AG08395 (cell line): Measurements from ENCODE around the gene TAF11L7.
"Not testable (repeated sequence)": the region's sequence is repeated elsewhere in the genome, so short reads cannot be mapped to it uniquely, and the experiment has no call there.

Experiments
- DNase-seq: peaks from one replicate; pipeline ENCODE4 v3.0.0; 2012; ENCODE audit warnings: mixed read lengths, low spot score

TAF11L7 gene

GRCh38 chr5:17585658-17586057 lies at the start of gene TAF11L7:
TAF11L7 (minus strand) TSS chr5:17585758.
- not testable (repeated sequence) for DNase-seq

- no peak for DNase-seq
Observed at GRCh38 chr5:17634160-17634559, 48.6 kb upstream of the TAF11L7 start, which contains the start of gene TAF11L14. TAF11L14 (plus strand) TSS chr5:17634460.

- DNase-seq, result not testable (repeated sequence)
Observed at GRCh38 chr5:17631788-17632187, 46.2 kb upstream of the TAF11L7 start, which contains the start of gene TAF11L13. TAF11L13 (plus strand) TSS chr5:17632088.

GRCh38 chr5:17625686-17626085 lies 40.1 kb upstream of the TAF11L7 start:
- no peak for DNase-seq

- no peak for DNase-seq
Observed at GRCh38 chr5:17620627-17621026, 35.1 kb upstream of the TAF11L7 start.

- DNase-seq, result no peak
Observed at GRCh38 chr5:17619354-17619753, 33.8 kb upstream of the TAF11L7 start.

- DNase-seq, result no peak
Observed at GRCh38 chr5:17614872-17615605, 29.5 kb upstream of the TAF11L7 start.

GRCh38 chr5:17610092-17610491 lies 24.5 kb upstream of the TAF11L7 start, which contains the start of gene TAF11L12:
TAF11L12 (plus strand) TSS chr5:17610392.
- not testable (repeated sequence) for DNase-seq

GRCh38 chr5:17607461-17607860 lies 21.9 kb upstream of the TAF11L7 start:
- DNase-seq, result not testable (repeated sequence)

- DNase-seq, result no peak
Observed at GRCh38 chr5:17604951-17605350, 19.4 kb upstream of the TAF11L7 start.

GRCh38 chr5:17603880-17604279 lies 18.3 kb upstream of the TAF11L7 start, which contains the start of gene TAF11L11:
TAF11L11 (plus strand) TSS chr5:17604183.
- DNase-seq, result not testable (repeated sequence)

- DNase-seq, result not testable (repeated sequence)
Observed at GRCh38 chr5:17597728-17598127, 12.2 kb upstream of the TAF11L7 start, which contains the start of gene TAF11L10. TAF11L10 (minus strand) TSS chr5:17597828.

GRCh38 chr5:17594255-17594654 lies 8.7 kb upstream of the TAF11L7 start, which contains the start of gene TAF11L9:
TAF11L9 (minus strand) TSS chr5:17594394.
- DNase-seq, result not testable (repeated sequence)

GRCh38 chr5:17590860-17591259 lies 5.3 kb upstream of the TAF11L7 start, which contains the start of gene TAF11L8:
TAF11L8 (minus strand) TSS chr5:17590960.
- not testable (repeated sequence) for DNase-seq
